ENCODE results near the gene P3H3.

P3H3 gene

DNA sequence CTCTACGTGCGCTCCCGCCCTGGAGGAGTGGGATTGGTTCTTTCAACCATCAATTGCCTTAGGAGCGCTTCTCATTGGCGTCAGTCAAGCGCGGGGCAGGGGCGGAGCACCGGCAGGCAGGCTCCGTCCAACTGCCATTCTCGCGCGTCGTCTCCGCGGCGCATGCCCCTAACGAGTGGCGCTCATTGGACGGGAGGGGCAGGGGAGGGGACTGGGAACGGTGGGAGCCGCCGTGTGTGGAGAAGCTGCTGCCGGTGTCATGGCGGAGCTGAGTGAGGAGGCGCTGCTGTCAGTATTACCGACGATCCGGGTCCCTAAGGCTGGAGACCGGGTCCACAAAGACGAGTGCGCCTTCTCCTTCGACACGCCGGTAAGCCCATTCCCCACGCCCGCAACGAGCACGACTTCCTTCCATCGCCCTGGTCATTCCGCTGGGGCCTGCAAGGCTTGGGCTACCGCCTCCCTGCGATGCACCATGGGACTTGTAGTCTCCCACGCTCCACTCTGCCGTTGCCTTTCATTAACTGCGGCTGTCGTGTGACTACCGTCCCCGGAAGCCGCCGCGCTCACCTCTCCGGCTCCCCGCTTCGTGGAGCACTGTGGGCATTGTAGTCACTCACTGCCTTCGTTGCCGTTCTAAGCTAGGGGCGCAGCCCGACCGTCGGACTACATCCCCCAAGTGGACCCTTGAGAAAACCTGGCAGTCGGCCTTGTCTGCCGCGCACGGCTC is 23.9 kb downstream of the P3H3 start, which contains the start of gene USP5:
TSS of gene USP5 (plus strand) at position 230 of the 730 bp plus-strand sequence. CDS start at position 260, 30 bp downstream.
- Histone ChIP-seq H3K4me3 (ENCODE audit: low read depth, low read length) (peak within 1 kb of the TSS; percentile 76), H3K27ac (ENCODE audit: extremely low read depth, low read depth, low read length) (peak within 1 kb of the TSS; percentile 58), H3K4me1 (ENCODE audit: control insufficient read depth, insufficient read depth, low read length) (peaks cover 11% of the 10 kb centered on the region), H3K9me3 (ENCODE audit: control insufficient read depth, insufficient read depth, low read depth, low read length) (no peaks in the 10 kb centered on the region), H3K36me3 (ENCODE audit: control insufficient read depth in 2 of 2, insufficient read depth in 1 of 2, low read length in 2 of 2) (peaks cover 25 to 66% of the 10 kb centered on the region in 2 experiments)
- CTCF ChIA-PET: interaction anchor here (0.5 to 8.4 kb wide), 17 partner anchors 10 to 287 kb away, joined by 3 to 71 read pairs (median 4); partner anchors contain the start of genes GNB3, MLF2, P3H3 and PTMS
- POLR2A ChIA-PET: interaction anchor here (0.6 to 7.1 kb wide), 43 partner anchors 7 to 481 kb away, joined by 3 to 183 read pairs (median 5); partner anchors contain the start of genes C12orf57, COPS7A, GAPDH and GNB3
- TF ChIP-seq, protein P1, sequence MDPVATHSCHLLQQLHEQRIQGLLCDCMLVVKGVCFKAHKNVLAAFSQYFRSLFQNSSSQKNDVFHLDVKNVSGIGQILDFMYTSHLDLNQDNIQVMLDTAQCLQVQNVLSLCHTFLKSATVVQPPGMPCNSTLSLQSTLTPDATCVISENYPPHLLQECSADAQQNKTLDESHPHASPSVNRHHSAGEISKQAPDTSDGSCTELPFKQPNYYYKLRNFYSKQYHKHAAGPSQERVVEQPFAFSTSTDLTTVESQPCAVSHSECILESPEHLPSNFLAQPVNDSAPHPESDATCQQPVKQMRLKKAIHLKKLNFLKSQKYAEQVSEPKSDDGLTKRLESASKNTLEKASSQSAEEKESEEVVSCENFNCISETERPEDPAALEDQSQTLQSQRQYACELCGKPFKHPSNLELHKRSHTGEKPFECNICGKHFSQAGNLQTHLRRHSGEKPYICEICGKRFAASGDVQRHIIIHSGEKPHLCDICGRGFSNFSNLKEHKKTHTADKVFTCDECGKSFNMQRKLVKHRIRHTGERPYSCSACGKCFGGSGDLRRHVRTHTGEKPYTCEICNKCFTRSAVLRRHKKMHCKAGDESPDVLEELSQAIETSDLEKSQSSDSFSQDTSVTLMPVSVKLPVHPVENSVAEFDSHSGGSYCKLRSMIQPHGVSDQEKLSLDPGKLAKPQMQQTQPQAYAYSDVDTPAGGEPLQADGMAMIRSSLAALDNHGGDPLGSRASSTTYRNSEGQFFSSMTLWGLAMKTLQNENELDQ (tag by site-specific recombination; IDR thresholded peaks at IDR 0.05; ENCODE audit: low read depth): no peak
- TF ChIP-seq ZNF302 (tag by site-specific recombination; IDR thresholded peaks at IDR 0.05; ENCODE audit: low read depth) (no peak), ZNF24 (tag by site-specific recombination; IDR thresholded peaks at IDR 0.05) (peak; percentile 73), ZBTB20 (tag by site-specific recombination; IDR thresholded peaks at IDR 0.05) (peak; percentile 96), ZNF175 (tag by site-specific recombination; IDR thresholded peaks at IDR 0.05) (no peak), ZNF530 (tag by site-specific recombination; IDR thresholded peaks at IDR 0.05; ENCODE audit: low read depth) (no peak), ZFP37 (tag by site-specific recombination; IDR thresholded peaks at IDR 0.05) (no peak), ZFHX2 (tag by site-specific recombination; conservative IDR thresholded peaks at IDR 0.05) (peak; percentile 57; the same call in 1 of the 2 replicates), ZNF571 (tag by site-specific recombination; IDR thresholded peaks at IDR 0.05) (no peak), TCF7L2 (IDR thresholded peaks at IDR 0.05; ENCODE audit: borderline replicate concordance, low read depth, low read length) (no peak), ZSCAN30 (tag by site-specific recombination; IDR thresholded peaks at IDR 0.05) (no peak), OVOL3 (tag by site-specific recombination; IDR thresholded peaks at IDR 0.05) (peak; percentile 75; the same call in 1 of the 2 replicates), ZNF335 (tag by site-specific recombination; conservative IDR thresholded peaks at IDR 0.05) (peak; percentile 99), ZNF423 (tag by site-specific recombination; IDR thresholded peaks at IDR 0.05) (no peak), SP7 (tag by site-specific recombination; IDR thresholded peaks at IDR 0.05) (peak; percentile 70), YY2 (tag by site-specific recombination; IDR thresholded peaks at IDR 0.05) (peak; percentile 96), SETDB1 (IDR thresholded peaks at IDR 0.05; ENCODE audit: insufficient read length, low read length) (no peak)
- TF ChIP-seq, protein P2, sequence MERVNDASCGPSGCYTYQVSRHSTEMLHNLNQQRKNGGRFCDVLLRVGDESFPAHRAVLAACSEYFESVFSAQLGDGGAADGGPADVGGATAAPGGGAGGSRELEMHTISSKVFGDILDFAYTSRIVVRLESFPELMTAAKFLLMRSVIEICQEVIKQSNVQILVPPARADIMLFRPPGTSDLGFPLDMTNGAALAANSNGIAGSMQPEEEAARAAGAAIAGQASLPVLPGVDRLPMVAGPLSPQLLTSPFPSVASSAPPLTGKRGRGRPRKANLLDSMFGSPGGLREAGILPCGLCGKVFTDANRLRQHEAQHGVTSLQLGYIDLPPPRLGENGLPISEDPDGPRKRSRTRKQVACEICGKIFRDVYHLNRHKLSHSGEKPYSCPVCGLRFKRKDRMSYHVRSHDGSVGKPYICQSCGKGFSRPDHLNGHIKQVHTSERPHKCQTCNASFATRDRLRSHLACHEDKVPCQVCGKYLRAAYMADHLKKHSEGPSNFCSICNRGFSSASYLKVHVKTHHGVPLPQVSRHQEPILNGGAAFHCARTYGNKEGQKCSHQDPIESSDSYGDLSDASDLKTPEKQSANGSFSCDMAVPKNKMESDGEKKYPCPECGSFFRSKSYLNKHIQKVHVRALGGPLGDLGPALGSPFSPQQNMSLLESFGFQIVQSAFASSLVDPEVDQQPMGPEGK (tag by site-specific recombination; IDR thresholded peaks at IDR 0.05): peak; percentile 69
- TF ChIP-seq, protein P3, sequence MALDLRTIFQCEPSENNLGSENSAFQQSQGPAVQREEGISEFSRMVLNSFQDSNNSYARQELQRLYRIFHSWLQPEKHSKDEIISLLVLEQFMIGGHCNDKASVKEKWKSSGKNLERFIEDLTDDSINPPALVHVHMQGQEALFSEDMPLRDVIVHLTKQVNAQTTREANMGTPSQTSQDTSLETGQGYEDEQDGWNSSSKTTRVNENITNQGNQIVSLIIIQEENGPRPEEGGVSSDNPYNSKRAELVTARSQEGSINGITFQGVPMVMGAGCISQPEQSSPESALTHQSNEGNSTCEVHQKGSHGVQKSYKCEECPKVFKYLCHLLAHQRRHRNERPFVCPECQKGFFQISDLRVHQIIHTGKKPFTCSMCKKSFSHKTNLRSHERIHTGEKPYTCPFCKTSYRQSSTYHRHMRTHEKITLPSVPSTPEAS (tag by site-specific recombination; IDR thresholded peaks at IDR 0.05): peak; percentile 60; the same call in 1 of the 2 replicates
- TF ChIP-seq, protein P4, sequence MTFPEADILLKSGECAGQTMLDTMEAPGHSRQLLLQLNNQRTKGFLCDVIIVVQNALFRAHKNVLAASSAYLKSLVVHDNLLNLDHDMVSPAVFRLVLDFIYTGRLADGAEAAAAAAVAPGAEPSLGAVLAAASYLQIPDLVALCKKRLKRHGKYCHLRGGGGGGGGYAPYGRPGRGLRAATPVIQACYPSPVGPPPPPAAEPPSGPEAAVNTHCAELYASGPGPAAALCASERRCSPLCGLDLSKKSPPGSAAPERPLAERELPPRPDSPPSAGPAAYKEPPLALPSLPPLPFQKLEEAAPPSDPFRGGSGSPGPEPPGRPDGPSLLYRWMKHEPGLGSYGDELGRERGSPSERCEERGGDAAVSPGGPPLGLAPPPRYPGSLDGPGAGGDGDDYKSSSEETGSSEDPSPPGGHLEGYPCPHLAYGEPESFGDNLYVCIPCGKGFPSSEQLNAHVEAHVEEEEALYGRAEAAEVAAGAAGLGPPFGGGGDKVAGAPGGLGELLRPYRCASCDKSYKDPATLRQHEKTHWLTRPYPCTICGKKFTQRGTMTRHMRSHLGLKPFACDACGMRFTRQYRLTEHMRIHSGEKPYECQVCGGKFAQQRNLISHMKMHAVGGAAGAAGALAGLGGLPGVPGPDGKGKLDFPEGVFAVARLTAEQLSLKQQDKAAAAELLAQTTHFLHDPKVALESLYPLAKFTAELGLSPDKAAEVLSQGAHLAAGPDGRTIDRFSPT (tag by site-specific recombination; IDR thresholded peaks at IDR 0.05): no peak
- TF ChIP-seq, protein P5, sequence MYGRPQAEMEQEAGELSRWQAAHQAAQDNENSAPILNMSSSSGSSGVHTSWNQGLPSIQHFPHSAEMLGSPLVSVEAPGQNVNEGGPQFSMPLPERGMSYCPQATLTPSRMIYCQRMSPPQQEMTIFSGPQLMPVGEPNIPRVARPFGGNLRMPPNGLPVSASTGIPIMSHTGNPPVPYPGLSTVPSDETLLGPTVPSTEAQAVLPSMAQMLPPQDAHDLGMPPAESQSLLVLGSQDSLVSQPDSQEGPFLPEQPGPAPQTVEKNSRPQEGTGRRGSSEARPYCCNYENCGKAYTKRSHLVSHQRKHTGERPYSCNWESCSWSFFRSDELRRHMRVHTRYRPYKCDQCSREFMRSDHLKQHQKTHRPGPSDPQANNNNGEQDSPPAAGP (tag by site-specific recombination; IDR thresholded peaks at IDR 0.05): peak; percentile 83
- TF ChIP-seq, protein P6, sequence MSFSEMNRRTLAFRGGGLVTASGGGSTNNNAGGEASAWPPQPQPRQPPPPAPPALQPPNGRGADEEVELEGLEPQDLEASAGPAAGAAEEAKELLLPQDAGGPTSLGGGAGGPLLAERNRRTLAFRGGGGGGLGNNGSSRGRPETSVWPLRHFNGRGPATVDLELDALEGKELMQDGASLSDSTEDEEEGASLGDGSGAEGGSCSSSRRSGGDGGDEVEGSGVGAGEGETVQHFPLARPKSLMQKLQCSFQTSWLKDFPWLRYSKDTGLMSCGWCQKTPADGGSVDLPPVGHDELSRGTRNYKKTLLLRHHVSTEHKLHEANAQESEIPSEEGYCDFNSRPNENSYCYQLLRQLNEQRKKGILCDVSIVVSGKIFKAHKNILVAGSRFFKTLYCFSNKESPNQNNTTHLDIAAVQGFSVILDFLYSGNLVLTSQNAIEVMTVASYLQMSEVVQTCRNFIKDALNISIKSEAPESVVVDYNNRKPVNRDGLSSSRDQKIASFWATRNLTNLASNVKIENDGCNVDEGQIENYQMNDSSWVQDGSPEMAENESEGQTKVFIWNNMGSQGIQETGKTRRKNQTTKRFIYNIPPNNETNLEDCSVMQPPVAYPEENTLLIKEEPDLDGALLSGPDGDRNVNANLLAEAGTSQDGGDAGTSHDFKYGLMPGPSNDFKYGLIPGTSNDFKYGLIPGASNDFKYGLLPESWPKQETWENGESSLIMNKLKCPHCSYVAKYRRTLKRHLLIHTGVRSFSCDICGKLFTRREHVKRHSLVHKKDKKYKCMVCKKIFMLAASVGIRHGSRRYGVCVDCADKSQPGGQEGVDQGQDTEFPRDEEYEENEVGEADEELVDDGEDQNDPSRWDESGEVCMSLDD (tag by site-specific recombination; IDR thresholded peaks at IDR 0.05): peak; percentile 36; the same call in 1 of the 2 replicates
- TF ChIP-seq, protein P7, sequence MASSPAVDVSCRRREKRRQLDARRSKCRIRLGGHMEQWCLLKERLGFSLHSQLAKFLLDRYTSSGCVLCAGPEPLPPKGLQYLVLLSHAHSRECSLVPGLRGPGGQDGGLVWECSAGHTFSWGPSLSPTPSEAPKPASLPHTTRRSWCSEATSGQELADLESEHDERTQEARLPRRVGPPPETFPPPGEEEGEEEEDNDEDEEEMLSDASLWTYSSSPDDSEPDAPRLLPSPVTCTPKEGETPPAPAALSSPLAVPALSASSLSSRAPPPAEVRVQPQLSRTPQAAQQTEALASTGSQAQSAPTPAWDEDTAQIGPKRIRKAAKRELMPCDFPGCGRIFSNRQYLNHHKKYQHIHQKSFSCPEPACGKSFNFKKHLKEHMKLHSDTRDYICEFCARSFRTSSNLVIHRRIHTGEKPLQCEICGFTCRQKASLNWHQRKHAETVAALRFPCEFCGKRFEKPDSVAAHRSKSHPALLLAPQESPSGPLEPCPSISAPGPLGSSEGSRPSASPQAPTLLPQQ (tag by site-specific recombination; IDR thresholded peaks at IDR 0.05): 0 out of 2 replicates have a peak, but pooled peaks have one; percentile 55
